Psoas muscle (tissue), 8 donors: ENCODE measurements around the gene GNS. TPM values are rescaled to one million over a fixed set of nuclear protein-coding genes. Genes with fewer than 3 reads are reported as not detected.

ENCODE experiments used
- ATAC-seq, 4 donors: fragments of 200-7000 bp; cut with Tn5 transposase; one replicate each; pipeline ENCODE4 v1.9.1; 2020; ENCODE audit warnings: moderate library complexity in 3 of 4, mild to moderate bottlenecking in 2 of 4
- DNase-seq, 2 donors: peaks; one replicate each; pipeline ENCODE4 v3.0.0-alpha.2; 2020
- H3K27ac ChIP-seq: fragments of 200-600 bp; one replicate; pipeline ENCODE4 v1.8.0; 2022
- H3K27me3 ChIP-seq, 3 donors: fragments of 200-600 bp in 1 of 3; one replicate each; pipeline versions ENCODE4 v1.6.1 to v1.8.0; 2013 to 2022; ENCODE audit warnings: low read length in 2 of 3, mild to moderate bottlenecking in 2 of 3, moderate library complexity in 1 of 3; ENCODE audit not compliant: insufficient read depth in 3 of 3
- H3K36me3 ChIP-seq, 2 donors: fragments of 200-600 bp in 1 of 2; one replicate each; pipeline versions ENCODE4 v1.6.1 to v1.8.0; 2013 to 2022; ENCODE audit warnings: low read depth in 1 of 2, mild to moderate bottlenecking in 1 of 2, moderate library complexity in 1 of 2; ENCODE audit not compliant: insufficient read depth in 1 of 2
- H3K4me1 ChIP-seq: fragments of 200-600 bp; one replicate; pipeline ENCODE4 v1.8.0; 2022
- H3K4me3 ChIP-seq: fragments of 200-600 bp; one replicate; pipeline ENCODE4 v1.8.0; 2022; ENCODE audit warnings: mild to moderate bottlenecking
- H3K9me3 ChIP-seq: fragments of 200-600 bp; one replicate; pipeline ENCODE4 v1.8.0; 2022
- WGBS, 3 donors: extraction: QIAGEN DNeasy Blood & Tissue Kit; methylation state at CpG; one replicate each; pipeline versions ENCODE4 v1.1.6 to v1.1.7; 2013; 5-methylcytosine and 5-hydroxymethylcytosine counted together
- intact Hi-C, 2 donors: fragments of 100-400 bp; cut with DNase I; formaldehyde crosslinking; loops; one replicate each; pipeline versions ENCODE4 v1.11.0 to v1.14.2; 2022
- polyA plus RNA-seq, 3 donors: library from polyadenylated mRNA; stranded (reverse); fragments of 200-250 nt; gene quantifications; one replicate each; pipeline ENCODE4 v1.2.3, GENCODE V29; 2013
- total RNA-seq, 4 donors: library from RNA; stranded (reverse); fragmentation: NEBNext Ultra II Directional in 2 of 4; extraction: Animal tissue kit (Norgen Biotek cat#: 25700) in 2 of 4; gene quantifications; one replicate each; pipeline versions ENCODE4 v1.2.1 to v1.2.4, GENCODE V29; 2021 to 2023
- TF ChIP-seq, protein P1 (sequence below): fragments of 200-600 bp; IDR thresholded peaks from one replicate; pipeline ENCODE4 v1.8.0; 2022; ENCODE audit warnings: antibody characterized with exemption
- donor health status: healthy with polysubstance abuse.
- donor health status: DM: no; HTN: no; CAD: no; lungs with moderate emphysema.
- donor health status: Bipolar disorder and iron deficiency.
- donor health status: healthy.
- donor health status: DM: yes; HTN: yes; CAD: no.
- donor health status: DM: no; HTN: no; CAD: no.
- donor health status: DM: no; HTN: no; CAD: no.
- donor health status: DM: yes; HTN: yes; CAD: no.

Gene GNS
- total and polyA plus RNA-seq, 7 donors: 18.7 to 55.3 (median 36.5) TPM

DNA sequence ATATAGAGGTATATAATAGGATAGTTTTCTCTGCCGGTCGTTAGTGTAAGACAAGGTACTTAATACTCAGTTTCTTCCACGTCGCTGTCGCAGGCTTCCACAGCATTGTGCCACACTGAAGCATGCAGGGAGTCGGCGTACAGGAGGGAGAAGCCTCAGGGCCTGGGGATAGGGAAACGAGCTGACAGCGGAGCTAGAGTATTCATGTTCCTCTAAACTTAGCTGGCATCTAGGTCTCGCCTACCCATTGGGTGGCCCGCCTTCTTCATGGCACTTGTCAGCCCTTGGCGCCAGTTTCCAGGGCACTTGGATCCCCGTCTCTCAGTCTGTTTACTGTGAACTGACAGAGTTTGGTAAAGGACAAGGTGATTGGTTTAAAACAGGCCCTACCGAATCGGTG is 73.6 kb downstream of the GNS start:
- ATAC-seq: no peak
- H3K27me3 ChIP-seq: no peaks in the 10 kb centered on the region
- H3K4me3 ChIP-seq: no peak overlapping the region
- 94 to 97% (median 95%) methylated on average over 15 of the region's 15 CpGs for WGBS, 3 donors
- H3K9me3 ChIP-seq: no peaks in the 10 kb centered on the region
- no peak overlapping the region for H3K27ac ChIP-seq
- H3K36me3 ChIP-seq: peaks cover 5 to 9% of the 10 kb centered on the region in 2 donors
- no peak for DNase-seq
- H3K4me1 ChIP-seq: peaks cover 9% of the 10 kb centered on the region
- TF ChIP-seq, protein P1, sequence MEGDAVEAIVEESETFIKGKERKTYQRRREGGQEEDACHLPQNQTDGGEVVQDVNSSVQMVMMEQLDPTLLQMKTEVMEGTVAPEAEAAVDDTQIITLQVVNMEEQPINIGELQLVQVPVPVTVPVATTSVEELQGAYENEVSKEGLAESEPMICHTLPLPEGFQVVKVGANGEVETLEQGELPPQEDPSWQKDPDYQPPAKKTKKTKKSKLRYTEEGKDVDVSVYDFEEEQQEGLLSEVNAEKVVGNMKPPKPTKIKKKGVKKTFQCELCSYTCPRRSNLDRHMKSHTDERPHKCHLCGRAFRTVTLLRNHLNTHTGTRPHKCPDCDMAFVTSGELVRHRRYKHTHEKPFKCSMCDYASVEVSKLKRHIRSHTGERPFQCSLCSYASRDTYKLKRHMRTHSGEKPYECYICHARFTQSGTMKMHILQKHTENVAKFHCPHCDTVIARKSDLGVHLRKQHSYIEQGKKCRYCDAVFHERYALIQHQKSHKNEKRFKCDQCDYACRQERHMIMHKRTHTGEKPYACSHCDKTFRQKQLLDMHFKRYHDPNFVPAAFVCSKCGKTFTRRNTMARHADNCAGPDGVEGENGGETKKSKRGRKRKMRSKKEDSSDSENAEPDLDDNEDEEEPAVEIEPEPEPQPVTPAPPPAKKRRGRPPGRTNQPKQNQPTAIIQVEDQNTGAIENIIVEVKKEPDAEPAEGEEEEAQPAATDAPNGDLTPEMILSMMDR: no peak
- intact Hi-C loops: no loop called here

DNA sequence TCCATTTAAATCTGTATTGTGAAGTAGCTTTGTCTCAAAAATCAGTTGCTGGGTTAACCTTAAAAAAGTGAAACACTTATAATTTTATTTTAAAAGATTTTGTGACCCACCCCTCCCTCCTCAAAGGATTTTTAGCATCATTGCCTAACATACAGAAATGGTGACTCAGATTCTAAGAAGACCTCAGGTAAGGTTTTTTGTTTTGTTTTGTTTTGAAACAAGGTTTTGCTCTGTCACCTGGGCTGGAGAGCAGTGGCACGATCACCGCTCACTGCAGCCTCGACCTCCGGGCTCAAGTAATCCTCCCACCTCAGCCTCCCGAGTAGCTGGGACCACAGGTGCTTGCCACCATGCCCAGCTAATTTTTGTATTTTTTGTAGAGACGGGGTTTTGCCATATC is 74.2 kb downstream of the GNS start:
- Histone ChIP-seq H3K9me3 (no peaks in the 10 kb centered on the region), H3K27ac (no peak overlapping the region), H3K4me1 (peaks cover 9% of the 10 kb centered on the region), H3K36me3 (peaks cover 5 to 9% of the 10 kb centered on the region in 2 donors), H3K27me3 (no peaks in the 10 kb centered on the region), H3K4me3 (no peak overlapping the region)
- intact Hi-C loops: no loop called here
- ATAC-seq (no peak), DNase-seq (no peak)
- WGBS, 3 donors: 94 to 95% (median 95%) methylated on average over 6 of the region's 6 CpGs
- TF ChIP-seq, protein P1: no peak

DNA sequence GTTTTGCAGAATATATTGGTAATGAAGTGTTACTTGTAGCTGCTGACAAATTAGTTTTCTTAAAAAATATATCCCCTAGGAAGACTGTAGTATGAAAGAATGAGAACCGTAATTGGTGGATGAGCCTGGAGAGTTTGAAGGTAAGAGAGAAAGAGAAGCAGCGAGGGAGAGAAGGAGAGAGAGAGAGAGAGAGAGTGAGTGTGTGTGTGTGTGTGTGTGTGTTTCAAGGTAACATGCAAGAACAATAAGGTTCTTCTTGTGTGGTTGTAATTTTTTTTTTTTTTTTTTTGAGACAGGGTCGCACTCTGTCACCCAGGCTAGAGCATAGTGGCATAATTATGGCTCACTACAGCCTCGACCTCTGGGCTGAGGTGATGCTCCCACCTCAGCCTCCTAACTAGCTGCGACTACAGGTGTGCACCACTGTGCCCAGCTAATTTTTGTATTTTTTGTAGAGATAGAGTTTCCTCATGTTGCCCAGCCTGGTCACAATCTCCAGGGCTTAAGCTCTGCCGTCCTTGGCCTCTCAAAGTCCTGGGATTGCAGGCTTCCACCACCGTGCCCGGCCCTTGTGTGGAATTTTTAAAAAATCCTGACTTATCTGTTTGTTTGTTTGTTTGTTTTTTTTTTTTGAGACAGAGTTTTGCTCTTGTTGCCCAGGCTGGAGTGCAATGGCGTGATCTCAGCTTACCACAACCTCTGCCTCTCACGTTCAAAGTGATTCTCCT is 75.2 kb downstream of the GNS start:
- H3K27ac ChIP-seq: no peak overlapping the region
- intact Hi-C loops: no loop called here
- 93 to 97% (median 94%) methylated on average over 10 of the region's 10 CpGs for WGBS, 3 donors
- ATAC-seq (no peak), DNase-seq (no peak)
- no peaks in the 10 kb centered on the region for H3K9me3 ChIP-seq
- H3K27me3 ChIP-seq: no peaks in the 10 kb centered on the region
- TF ChIP-seq, protein P1: no peak
- peaks cover 5 to 9% of the 10 kb centered on the region in 2 donors for H3K36me3 ChIP-seq
- no peak overlapping the region for H3K4me3 ChIP-seq
- H3K4me1 ChIP-seq: peaks cover 15% of the 10 kb centered on the region

DNA sequence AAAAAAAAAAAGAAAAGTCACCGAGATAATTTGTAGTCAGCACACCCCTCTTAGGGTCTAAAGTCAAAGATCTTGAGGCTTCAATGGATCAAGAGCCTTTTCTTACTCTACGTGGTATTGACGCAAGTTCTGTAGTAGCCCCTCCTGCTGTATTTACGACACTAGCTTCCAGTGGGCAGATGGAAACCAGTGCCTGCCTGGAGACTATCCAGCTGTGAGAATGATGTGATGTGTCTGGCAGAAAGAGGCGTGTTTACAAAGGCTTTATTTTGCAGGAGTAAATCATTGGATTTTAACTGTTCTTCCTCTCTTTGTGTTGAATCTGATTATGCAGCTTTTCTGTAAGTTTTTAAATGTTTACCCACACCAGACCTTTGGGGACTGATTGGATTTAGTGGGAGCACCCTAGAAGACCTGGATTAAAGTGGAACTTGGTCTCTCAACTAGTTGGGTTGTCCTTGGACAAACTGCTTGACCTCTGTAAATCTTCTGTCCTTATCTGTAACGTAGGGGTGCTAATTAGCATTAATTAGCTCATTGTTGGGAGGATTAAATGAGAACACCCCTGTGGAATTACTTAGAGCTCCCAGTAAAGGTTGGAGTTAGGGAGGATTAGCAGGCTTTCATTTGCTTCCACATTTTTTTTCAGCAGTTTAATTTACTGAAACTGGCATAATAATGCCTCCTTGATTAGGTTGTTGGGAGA is 76.5 kb downstream of the GNS start:
- H3K36me3 ChIP-seq: peaks cover 0 to 9% of the 10 kb centered on the region in 2 donors
- DNase-seq (no peak), ATAC-seq (no peak)
- H3K27me3 ChIP-seq: no peaks in the 10 kb centered on the region
- TF ChIP-seq, protein P1: no peak
- 43 to 60% (median 56%) methylated on average over 6 of the region's 6 CpGs for WGBS, 3 donors
- H3K27ac ChIP-seq: no peak overlapping the region
- H3K4me1 ChIP-seq: peaks cover 11% of the 10 kb centered on the region
- intact Hi-C loops: no loop called here
- H3K4me3 ChIP-seq: no peak overlapping the region
- H3K9me3 ChIP-seq: no peaks in the 10 kb centered on the region
